GM19324 (cell line): ENCODE data around the gene C2CD4D.
A peak's percentile ranks its signal among the peaks of the same experiment; 100 is the strongest.

ENCODE experiments used
- ATAC-seq: cut with Tn5 transposase; IDR thresholded peaks from one replicate; pipeline ENCODE4 v1.9.1; 2021; ENCODE audit warnings: mild to moderate bottlenecking, moderate library complexity; ENCODE audit not compliant: unreplicated experiment, low FRiP score

The C2CD4D gene

DNA sequence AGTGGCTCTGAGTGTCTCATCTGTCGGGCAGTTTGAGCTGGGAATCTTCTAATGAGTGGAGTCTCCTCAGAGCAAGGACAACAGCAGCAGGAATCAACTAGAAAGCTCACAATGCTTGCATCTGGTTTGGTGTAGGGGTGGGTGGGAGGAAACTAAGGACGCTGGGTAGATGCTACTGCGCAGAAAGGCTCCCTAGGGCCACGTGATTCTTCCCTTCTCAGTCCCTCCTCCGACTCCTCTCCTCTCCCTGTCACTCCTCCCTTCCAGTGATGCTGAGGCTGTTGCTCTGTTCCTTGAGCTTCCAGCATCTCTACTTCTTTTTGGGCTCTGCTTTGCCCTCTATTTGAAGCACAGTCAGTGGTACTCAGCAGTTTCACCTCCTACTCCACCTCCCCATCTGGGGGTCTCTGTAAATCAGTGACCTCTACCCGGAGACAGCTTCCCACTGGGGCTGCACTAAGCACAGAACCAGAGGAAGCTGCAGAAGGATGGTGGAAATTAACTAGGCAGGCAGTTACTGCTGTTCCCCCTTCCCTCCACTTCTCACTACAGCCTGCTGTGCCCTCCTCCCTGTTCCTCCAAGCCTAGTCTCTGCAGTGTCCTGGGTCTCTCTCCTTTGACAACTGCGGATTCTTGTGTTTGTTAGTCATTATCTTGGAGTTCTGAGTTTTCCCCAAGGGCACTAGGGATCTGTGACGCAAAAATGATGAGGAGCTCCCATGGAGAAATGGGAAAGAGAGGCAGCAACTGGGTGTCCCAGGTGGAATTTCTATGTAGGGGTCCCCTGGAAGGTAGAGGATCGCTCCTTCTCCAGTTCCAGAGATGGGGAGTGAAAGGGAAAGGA, 40.2 kb downstream of the C2CD4D start:
- no peak for ATAC-seq

DNA sequence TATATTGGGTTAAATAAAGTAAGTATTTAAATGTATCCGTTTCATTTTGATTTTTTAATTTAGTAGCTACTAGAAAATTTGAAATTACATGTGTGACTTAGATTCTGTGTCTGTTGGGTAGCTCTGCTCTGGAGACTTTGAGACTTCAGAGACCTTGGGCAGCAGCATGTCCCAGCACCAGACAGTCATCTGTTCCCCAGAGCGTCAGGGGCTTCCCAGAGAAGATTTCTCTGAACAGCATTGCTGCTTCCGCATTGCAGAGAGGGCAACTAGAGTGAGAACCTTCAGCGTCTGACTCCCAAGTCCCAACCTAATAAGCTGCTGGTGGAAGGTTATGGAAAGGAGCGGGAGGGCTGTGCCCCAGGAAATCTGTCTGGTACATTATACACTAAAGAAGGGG, 41.0 kb downstream of the C2CD4D start:
- ATAC-seq, result no peak

- ATAC-seq, result no peak
These were observed 48.5 kb downstream of the C2CD4D start for GRCh38 chr1:151790940-151791651.

- ATAC-seq, result peak; percentile 98
These were observed 49.3 kb downstream of the C2CD4D start, which contains the start of gene TDRKH for GRCh38 chr1:151790071-151790939. TSS of gene TDRKH (minus strand) at chr1:151790500. CDS start at chr1:151783022, 7,478 bp downstream.
